Activated CD4-positive, alpha-beta T cell treated with anti-CD3 and anti-CD28 coated beads for 48 hours (primary cell): Measurements from ENCODE around the gene TMEM80.

Experiments
- DNase-seq: peaks from one replicate; pipeline ENCODE4 v3.0.0-alpha.2; 2020

The TMEM80 gene

DNA sequence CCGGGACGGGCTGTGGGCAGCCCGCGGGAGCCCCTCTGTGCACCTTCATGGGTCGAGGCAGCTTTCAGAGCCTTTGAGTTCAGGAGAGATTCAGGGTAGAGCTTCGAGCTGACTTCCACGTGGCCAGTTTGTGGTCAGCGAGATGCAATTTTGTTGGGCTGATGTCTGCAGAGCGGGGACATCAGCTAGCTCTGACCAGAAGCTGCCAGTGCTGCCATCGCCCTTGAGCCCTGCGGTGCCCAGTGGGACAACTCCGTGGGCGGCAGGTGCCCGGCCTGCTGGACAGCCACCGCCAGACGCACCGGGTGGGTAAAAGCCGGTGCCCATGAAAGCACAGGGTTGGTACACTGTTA is 52.4 kb downstream of the TMEM80 start:
- DNase-seq = no peak

DNA sequence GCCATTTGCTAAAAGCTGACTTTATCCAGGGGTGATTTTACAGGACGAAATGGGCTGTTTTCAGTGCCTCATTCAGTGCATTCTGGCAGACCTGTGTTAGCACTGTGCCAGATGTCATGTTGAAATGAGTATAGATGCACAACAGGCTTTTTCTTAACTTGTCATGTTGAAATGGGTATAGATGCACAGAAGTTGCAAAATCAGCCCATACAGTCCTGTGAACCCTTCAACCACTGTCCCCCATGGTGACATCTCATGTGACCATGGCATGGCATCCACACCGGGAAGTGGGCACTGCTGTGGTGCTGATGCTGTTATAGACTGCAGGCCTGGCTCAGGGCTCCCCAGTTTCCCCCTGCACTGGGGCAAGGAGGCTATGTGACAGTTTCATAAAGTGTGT is 54.1 kb downstream of the TMEM80 start:
- no peak for DNase-seq
